ENCODE data around the gene MYO1A. TPM values are rescaled to one million over a fixed set of nuclear protein-coding genes. Genes with fewer than 3 reads are reported as not detected.

Gene MYO1A
- total and polyA plus RNA-seq, 10 of the 15 experiments (the other 5 are each of a cell fraction or from before 2014, with no cell fraction given), result 0.01 to 0.34 (median 0.15) TPM; not detected in 2

DNA sequence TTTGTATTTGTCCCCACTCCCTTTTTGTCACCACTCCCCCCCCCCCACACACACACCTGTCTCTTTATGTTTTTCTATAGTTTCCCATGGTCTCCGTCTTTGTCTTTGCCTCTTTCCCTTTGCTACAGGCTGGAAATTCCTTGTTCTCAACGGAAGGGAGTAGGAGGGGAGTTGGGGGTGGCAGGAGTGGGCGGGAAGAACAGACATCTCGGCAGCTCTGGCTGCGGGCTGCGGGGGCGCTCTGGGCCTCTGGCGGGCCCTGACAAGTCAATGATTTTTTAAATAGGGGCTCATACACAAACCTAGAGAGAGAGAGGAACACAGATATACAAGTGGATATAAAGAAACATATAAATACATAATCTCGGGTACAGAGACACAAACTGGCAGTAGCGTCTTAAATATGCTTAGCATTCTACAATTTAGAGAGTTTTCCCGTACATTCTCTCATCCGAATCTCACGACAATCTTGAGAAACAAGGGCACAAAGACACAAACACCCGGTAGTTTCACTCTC is 36.6 kb upstream of the MYO1A start (continued):
- TF ChIP-seq BMI1 (IDR thresholded peaks at IDR 0.05; ENCODE audit: borderline replicate concordance), result peak; percentile 25; the same call in 1 of the 2 replicates
- TF ChIP-seq ASH2L (IDR thresholded peaks at IDR 0.05; ENCODE audit: borderline replicate concordance, low read depth), result no peak
- TF ChIP-seq BACH1 (IDR thresholded peaks at IDR 0.05; ENCODE audit: borderline replicate concordance), result no peak
- no peak for TF ChIP-seq CBX3 (IDR thresholded peaks at IDR 0.05; ENCODE audit: borderline replicate concordance, low read depth)
- TF ChIP-seq, protein P1, sequence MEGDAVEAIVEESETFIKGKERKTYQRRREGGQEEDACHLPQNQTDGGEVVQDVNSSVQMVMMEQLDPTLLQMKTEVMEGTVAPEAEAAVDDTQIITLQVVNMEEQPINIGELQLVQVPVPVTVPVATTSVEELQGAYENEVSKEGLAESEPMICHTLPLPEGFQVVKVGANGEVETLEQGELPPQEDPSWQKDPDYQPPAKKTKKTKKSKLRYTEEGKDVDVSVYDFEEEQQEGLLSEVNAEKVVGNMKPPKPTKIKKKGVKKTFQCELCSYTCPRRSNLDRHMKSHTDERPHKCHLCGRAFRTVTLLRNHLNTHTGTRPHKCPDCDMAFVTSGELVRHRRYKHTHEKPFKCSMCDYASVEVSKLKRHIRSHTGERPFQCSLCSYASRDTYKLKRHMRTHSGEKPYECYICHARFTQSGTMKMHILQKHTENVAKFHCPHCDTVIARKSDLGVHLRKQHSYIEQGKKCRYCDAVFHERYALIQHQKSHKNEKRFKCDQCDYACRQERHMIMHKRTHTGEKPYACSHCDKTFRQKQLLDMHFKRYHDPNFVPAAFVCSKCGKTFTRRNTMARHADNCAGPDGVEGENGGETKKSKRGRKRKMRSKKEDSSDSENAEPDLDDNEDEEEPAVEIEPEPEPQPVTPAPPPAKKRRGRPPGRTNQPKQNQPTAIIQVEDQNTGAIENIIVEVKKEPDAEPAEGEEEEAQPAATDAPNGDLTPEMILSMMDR (IDR thresholded peaks at IDR 0.05 in 2 of 3, conservative IDR thresholded peaks at IDR 0.05 in 1 of 3; ENCODE audit: control insufficient read depth in 2 of 3, extremely low read depth in 1 of 3, insufficient read depth in 1 of 3, low read depth in 3 of 3, low read length in 3 of 3), result peak; percentile 35 to 45 (median 45); a peak in 5 of 6 replicates
- TF ChIP-seq, protein P2, sequence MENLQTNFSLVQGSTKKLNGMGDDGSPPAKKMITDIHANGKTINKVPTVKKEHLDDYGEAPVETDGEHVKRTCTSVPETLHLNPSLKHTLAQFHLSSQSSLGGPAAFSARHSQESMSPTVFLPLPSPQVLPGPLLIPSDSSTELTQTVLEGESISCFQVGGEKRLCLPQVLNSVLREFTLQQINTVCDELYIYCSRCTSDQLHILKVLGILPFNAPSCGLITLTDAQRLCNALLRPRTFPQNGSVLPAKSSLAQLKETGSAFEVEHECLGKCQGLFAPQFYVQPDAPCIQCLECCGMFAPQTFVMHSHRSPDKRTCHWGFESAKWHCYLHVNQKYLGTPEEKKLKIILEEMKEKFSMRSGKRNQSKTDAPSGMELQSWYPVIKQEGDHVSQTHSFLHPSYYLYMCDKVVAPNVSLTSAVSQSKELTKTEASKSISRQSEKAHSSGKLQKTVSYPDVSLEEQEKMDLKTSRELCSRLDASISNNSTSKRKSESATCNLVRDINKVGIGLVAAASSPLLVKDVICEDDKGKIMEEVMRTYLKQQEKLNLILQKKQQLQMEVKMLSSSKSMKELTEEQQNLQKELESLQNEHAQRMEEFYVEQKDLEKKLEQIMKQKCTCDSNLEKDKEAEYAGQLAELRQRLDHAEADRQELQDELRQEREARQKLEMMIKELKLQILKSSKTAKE (IDR thresholded peaks at IDR 0.05; ENCODE audit: low read depth, poor library complexity, severe bottlenecking), result peak; percentile 22
- TF ChIP-seq RBBP5 (conservative IDR thresholded peaks at IDR 0.05), result no peak
- 0 out of 2 replicates have a peak, but pooled peaks have one; percentile 51 for TF ChIP-seq E2F4 (IDR thresholded peaks at IDR 0.05; ENCODE audit: low read depth, low read length)
- TF ChIP-seq PRDM15 (CRISPR knock-in tag; IDR thresholded peaks at IDR 0.05), result no peak
- no peak; the same call in 1 of the 2 replicates for TF ChIP-seq EED (IDR thresholded peaks at IDR 0.05; ENCODE audit: low read depth)
- TF ChIP-seq, protein P3, sequence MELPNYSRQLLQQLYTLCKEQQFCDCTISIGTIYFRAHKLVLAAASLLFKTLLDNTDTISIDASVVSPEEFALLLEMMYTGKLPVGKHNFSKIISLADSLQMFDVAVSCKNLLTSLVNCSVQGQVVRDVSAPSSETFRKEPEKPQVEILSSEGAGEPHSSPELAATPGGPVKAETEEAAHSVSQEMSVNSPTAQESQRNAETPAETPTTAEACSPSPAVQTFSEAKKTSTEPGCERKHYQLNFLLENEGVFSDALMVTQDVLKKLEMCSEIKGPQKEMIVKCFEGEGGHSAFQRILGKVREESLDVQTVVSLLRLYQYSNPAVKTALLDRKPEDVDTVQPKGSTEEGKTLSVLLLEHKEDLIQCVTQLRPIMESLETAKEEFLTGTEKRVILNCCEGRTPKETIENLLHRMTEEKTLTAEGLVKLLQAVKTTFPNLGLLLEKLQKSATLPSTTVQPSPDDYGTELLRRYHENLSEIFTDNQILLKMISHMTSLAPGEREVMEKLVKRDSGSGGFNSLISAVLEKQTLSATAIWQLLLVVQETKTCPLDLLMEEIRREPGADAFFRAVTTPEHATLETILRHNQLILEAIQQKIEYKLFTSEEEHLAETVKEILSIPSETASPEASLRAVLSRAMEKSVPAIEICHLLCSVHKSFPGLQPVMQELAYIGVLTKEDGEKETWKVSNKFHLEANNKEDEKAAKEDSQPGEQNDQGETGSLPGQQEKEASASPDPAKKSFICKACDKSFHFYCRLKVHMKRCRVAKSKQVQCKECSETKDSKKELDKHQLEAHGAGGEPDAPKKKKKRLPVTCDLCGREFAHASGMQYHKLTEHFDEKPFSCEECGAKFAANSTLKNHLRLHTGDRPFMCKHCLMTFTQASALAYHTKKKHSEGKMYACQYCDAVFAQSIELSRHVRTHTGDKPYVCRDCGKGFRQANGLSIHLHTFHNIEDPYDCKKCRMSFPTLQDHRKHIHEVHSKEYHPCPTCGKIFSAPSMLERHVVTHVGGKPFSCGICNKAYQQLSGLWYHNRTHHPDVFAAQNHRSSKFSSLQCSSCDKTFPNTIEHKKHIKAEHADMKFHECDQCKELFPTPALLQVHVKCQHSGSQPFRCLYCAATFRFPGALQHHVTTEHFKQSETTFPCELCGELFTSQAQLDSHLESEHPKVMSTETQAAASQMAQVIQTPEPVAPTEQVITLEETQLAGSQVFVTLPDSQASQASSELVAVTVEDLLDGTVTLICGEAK (IDR thresholded peaks at IDR 0.05; ENCODE audit: borderline replicate concordance), result peak; percentile 27; the same call in 1 of the 2 replicates
- TF ChIP-seq YBX1 (IDR thresholded peaks at IDR 0.05), result no peak
- TF ChIP-seq IKZF2 (IDR thresholded peaks at IDR 0.05), result peak; percentile 57 to 72; a peak in 2 of 4 replicates
- no peak for TF ChIP-seq HDGF (IDR thresholded peaks at IDR 0.05)
- TF ChIP-seq YY1 (IDR thresholded peaks at IDR 0.05; ENCODE audit: low read depth, low read length), result 0 out of 2 replicates have a peak, but pooled peaks have one; percentile 33
- TF ChIP-seq TBL1XR1 (IDR thresholded peaks at IDR 0.05; ENCODE audit: low read depth, low read length), result peak; percentile 40; the same call in 1 of the 2 replicates
- TF ChIP-seq ZZZ3 (IDR thresholded peaks at IDR 0.05; ENCODE audit: control insufficient read depth, insufficient read length, low read depth), result no peak

All from GM12878 (cell line).